Hepatocyte (in vitro differentiated cells): ENCODE results near the gene RIT1.

Source experiments
- EZH2 ChIP-seq: fragments of 200-600 bp; sonication (generic); IDR thresholded peaks from 2 replicates; pipeline ENCODE4 v1.6.1; 2016; ENCODE audit warnings: antibody characterized with exemption, mild to moderate bottlenecking, borderline replicate concordance
- TF ChIP-seq, protein P1 (sequence below): fragments of 200-600 bp; sonication (generic); IDR thresholded peaks from 2 replicates; pipeline ENCODE4 v1.5.1; 2016; ENCODE audit warnings: antibody characterized with exemption, mild to moderate bottlenecking; ENCODE audit not compliant: poor library complexity

DNA sequence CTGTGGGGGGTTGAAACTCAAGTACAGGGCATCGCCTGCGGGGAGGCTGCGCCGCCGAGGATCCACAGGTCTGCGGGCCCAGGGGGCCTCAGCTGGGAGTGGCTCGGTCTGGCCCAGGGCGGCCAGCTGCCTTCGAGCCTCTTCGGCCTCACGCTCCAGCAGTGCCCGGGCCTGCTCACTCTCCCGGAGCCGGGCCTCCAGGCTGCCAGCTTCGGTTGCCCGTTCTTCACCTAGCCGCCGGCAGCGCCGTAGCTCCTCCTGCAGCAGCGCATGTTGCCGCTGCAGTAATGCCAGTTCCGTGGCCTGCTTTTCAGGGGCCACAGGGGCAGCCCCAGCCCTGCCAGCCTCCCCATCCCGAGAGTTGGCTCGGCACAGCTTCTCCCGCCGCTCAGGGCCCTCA lies 39.7 kb upstream of the RIT1 start:
- TF ChIP-seq EZH2 = no peak
- TF ChIP-seq, protein P1, sequence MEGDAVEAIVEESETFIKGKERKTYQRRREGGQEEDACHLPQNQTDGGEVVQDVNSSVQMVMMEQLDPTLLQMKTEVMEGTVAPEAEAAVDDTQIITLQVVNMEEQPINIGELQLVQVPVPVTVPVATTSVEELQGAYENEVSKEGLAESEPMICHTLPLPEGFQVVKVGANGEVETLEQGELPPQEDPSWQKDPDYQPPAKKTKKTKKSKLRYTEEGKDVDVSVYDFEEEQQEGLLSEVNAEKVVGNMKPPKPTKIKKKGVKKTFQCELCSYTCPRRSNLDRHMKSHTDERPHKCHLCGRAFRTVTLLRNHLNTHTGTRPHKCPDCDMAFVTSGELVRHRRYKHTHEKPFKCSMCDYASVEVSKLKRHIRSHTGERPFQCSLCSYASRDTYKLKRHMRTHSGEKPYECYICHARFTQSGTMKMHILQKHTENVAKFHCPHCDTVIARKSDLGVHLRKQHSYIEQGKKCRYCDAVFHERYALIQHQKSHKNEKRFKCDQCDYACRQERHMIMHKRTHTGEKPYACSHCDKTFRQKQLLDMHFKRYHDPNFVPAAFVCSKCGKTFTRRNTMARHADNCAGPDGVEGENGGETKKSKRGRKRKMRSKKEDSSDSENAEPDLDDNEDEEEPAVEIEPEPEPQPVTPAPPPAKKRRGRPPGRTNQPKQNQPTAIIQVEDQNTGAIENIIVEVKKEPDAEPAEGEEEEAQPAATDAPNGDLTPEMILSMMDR = no peak
